Stimulated activated CD4-positive, alpha-beta T cell treated with anti-CD3 and anti-CD28 coated beads, Interleukin-2, amount 100 ng/mL, for 4 hours (primary cell): ENCODE results near the gene GSTO2.
"Not testable (repeated sequence)": the region's sequence is repeated elsewhere in the genome, so short reads cannot be mapped to it uniquely, and the experiment has no call there.

ENCODE experiments used
- DNase-seq: peaks from one replicate; pipeline ENCODE4 v3.0.0-alpha.2; 2020; ENCODE audit warnings: low read depth

GSTO2 gene

DNA sequence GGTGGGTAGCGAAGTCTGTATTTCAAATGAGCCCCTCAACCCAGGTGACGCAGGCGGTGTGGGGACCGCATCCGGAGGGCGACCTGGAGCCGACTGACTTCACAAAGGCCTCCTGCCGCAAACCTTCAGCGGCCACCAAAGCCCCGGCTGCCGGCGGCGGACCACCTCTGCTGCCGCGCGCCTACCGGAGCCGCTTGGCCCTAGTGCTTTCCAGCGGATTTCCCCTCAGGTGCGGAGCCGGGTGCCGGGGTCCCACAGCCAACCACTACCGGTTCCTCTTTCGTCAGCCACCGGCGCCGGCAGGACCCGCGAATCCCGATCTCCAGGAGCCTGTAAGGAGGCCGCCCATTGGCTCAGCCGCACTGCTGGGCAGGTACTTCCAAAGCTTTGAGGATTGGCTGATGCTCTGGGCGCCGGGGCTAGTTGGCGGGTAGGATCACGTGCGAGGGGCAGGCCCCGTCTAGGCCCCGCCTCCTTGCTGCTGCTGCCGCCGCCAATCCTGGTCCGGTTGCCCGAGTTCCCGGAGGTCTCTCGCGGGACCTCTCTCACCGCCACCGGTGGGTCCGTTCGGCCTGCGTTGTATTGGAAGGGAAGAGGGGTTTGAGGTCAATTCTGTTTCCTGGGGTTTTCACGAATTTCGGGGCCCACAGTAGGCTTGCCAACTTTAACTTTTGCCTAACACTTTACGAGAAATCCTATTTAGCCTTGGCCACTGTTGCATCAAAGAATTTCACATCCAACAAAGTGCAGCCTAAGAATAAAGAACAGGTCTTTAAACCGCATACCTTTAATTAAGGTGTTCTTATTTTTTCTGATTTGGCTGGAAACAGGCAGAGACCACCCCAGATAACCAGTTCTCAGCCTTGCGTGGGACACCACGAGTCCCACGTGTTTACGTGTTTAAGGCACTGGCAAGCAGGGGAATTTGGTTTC, at the start of gene GSTO2:
Gene GSTO2, plus strand, starts transcription at position 472 of the 933 bp plus-strand sequence. CDS start 5,732 bp downstream, outside the sequence.
- DNase-seq: peak; percentile 97

DNA sequence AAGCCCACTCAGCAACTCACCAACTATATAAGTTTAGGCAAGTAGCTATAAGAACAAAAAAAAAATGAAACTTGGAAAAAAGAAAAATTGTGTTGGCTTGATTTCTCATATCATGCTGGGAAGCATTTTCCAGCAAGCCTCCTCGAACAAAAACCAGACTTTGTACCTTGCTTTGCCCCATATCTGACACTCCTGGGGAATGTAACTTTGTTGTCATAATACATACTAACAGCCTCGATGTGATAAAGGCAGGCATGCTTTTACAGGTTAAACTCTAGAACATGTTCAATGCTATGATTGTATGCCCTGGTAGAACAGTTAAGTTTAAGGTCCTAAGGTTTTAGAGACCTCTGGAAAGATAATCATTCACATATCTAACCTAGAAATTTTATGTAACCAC, 48.5 kb upstream of the GSTO2 start:
- no peak for DNase-seq

DNA sequence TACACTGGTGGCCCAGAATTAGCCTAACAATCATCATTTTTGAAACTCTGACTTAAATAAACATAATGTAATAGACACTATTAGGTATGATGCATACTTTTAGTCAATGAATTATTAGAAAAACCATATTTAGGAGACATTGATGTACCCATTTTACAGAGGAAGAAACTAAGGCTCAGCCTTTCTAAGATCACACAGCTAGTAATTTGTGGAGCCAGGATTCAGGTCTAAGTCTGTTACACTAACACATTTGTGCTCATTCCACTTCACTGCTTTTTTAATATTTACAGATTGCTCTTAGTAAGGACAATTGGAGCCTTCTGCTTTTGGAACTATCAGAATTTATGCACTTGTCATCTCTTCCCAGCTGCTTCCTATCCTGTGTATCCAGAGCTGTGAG, 45.7 kb upstream of the GSTO2 start:
- no peak for DNase-seq

DNA sequence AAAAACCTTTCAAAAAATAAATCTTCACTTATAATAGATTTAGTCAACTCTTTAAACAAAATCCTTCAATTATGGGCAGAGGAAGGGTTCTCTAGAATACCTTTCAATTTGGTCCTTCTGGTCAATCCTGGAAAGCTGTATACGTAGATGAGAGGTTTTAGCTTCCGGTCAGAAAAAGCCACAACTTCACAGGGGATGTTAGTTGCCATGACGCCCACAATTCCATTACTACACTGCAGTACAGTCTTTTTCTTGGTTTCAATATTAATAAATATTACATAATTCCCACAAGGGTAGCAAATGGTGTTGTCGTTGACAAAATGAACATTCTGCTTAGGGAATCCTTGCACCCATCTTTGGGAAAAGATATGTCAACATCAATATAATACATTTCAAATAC, 38.5 kb upstream of the GSTO2 start:
- no peak for DNase-seq

DNA sequence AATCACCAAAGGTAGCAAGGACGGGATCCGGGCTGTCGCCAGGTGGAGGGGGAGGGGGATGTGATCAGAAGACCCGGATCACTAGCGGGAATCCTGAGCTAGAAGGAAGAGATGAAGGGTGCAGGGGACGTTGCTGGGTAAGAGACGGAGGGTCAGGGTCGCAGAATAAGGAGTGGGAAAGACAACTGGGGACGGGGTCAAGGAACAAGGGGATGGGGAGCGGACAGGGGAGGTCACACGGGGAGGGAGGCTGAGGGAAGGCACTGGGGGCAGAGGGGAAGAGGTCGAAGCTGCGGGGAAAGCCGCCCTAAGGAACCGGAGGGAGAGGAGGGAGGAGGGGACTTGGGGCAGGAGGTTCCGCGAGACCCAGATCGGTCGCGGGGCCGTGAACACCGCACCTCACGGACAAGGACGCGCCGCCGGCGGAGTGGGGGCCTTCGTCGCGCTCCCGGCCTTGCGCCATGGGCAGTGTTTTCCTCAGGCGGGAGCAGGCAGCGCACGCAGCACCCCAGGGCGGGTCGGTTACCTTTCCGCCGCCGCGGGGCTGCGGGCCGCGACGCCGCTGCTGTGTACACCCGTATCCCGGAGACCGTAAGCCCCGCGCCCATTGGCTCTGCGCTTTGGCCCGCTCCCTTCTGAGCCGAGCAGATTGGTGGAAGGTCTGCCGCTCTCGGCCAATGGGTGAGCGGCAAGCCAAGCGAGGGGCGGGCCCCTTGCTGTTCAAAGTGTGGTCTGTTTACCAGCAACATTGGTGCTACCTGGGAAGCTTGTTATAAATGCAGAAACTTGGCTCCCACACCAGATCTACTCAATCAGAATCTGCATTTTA, 37.0 kb upstream of the GSTO2 start, which contains the start of gene CFAP43:
Gene CFAP43, minus strand, starts transcription at position 581 of the 829 bp plus-strand sequence. Its CDS starts 118 bp downstream, at position 463.
- DNase-seq: peak; percentile 97

DNA sequence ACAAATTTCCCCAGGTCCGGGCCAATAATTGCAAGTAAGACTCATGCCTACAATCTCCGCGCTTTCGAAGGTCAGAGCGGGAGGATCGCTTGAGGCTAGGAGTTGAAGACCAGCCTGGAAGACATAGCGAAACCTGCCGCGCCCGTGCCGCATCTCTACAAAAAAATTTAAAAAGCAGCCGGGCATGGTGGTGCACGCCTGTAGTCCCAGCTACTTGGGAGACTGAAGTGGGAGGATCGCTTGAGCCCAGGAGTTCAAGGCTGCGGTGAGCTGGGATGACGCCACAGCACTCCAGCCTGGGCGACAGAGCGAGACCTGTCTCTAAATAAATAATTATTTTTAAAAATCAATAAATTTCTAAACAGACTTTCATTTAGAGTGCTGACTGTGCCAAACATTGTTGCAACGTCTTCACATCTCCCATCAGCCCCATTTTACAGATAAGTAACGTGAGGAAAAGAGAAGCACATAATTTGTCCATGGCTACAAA, 36.3 kb upstream of the GSTO2 start:
- no peak for DNase-seq

DNA sequence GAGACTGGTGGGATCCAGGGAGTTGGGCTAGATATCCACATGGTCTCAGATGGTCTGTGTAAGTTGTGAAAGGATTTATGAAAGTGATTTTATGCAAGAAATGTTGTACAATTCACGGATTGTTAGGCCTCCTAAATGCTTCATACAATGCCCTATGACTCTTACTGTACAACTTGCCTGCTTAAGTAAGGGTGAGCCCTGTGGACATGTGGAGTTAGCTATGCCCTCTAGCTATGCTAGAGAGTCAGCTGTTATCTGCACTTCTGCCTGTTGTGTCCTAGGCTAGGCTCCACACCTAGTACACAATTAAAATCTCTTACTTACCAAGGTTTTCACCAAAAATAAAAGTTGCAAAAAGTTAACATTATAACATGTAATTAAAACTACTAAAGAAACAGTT, 35.2 kb upstream of the GSTO2 start:
- no peak for DNase-seq

DNA sequence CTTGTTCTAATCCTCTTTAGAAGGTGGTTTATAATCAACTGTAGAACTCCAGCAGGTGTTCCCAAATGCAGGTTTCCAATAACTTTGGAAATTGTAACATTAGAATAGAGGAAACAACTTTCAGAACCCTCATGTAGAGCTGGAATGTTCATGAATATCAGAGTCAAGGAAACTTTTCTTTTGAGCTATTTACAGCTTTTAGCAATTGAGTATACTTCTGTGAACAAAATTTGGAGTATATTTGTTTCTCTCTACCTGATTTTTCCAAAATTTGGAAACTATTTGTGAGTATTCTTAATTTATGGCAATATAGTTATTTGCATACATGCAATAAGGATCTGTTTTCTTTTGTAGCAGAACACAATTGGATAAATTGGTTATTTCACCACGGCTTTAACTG, 34.0 kb upstream of the GSTO2 start:
- DNase-seq: no peak

DNA sequence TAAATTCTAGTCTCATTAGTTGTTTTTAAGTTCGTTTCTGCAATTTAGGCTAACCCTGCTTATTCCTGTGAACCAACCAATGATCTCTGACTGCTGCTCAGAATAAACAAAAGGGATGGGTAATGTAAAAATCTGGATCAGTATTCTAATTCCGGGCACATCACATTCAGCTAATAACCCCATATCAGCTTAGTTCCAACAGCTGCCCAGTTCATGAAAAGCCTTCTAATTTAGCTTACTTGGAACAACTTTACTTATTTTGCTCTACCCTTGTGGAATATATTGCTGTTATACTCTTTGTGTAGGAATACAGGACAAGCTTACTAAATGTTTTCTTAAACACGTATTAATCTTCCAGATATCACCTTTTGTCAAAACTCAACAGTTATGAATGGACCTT, 33.2 kb upstream of the GSTO2 start:
- DNase-seq: no peak

DNA sequence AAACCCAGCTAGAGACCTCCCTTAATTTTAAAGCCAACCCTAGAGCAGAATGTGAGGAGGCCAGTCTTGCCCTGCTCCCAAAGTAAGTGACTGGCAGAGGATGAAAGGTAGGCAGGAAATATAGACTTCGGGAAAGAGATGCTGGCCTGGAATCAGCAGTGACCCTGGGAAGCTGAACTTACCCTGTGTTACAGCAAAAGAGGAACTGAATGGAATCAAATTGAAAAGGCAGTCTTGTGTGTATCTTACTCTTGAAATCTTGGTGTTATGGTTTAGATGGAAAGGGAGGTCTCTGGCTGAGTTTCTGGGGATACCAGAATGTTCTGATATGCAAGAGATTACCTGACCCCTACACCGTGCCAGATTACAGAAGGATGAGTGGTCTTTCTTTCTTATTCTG, 28.9 kb upstream of the GSTO2 start:
- no peak for DNase-seq

DNA sequence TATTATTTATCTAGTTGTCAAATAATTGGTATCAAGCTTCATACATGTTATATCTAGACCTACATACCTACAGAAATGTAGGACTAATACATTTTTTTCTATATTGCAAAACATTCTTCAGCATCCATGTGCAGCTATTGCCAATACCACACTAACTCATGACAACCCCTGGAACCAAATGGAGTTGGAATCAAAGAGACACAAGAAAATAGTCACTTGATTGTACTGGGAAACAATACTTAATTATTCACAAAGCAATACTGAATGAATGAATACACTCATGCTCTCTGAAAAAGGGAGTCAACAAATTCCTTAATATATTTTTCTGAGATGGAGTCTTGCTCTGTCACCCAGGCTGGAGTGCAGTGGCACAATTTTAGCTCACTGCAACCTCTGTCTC, 26.4 kb upstream of the GSTO2 start:
- DNase-seq: no peak

DNA sequence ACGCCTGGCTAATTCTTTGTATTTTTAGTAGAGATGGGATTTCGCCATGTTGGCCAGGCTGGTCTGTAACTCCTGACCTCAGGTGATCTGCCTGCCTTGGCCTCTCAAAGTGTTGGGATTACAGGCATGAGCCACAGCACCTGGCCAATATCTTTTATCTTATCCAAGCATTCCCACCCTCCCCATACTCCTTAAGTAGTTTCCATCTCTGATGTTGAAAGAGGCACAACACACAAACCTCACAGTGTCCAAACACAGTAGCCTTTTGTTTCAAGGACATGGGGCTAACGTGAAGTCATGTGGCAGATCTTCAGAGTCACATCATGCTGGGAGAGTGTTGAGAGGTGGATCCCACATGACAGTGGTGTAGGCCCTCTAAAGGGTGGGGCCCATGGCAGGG, 26.0 kb upstream of the GSTO2 start:
- not testable (repeated sequence) for DNase-seq

DNA sequence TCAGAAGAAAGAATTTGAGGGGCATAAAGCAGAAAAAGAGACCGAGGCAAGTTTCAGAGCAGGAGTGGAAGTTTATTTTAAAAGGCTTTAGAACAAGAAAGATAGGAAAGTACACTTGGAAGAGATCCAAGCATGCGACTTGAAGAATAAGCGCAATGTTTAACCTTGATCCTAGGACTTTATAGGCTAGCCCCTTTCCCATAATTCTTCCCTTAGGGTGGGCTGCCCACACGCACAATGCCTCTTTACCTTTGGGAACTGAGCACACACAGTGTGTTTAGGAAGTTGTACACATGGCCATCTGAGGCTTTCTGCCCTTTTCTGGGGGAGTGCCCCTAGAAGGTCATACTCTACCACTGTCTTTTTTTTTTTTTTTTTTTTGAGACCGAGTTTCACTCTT, 25.5 kb upstream of the GSTO2 start:
- no peak for DNase-seq

DNA sequence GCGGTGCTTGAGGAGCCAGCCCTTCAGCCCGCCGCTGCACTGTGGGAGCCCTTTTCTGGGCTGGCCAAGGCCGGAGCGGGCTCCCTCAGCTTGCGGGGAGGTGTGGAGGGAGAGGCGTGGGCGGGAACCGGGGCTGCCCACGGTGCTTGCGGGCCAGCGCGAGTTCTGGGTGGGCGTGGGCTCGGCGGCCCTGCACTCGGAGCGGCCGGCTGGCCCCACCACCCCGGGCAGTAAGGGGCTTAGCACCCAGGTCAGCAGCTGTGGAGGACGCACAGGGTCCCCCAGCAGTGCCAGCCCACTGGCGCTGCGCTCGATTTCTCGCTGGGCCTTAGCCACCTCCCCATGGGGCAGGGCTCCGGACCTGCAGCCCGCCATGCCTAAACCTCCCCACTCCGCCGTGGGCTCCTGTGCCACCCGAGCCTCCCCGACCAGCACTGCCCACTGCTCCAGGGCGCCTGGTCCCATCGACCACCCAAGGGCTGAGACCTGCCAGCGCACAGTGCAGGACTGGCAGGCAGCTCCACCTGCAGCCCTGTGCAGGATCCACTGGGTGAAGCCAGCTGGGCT, 23.8 kb upstream of the GSTO2 start:
- DNase-seq: no peak

DNA sequence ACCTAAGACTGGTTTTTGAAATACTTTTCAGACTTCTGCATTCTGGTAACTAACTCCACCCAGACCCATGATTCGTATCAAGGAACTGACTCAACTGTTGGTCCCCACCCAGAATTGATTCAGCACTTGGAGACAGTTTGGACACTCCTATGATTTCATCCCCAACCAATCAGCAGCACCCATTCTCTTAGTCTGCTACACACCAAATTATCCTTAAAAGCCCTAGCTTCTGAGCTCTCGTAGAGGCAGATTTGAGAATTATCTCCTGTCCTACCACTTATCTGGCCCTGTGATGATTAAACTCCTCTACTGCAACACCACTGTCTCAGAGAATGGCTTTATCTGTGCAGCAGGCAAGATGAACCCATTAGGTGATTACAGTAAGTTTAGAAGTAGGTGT, 22.0 kb upstream of the GSTO2 start:
- DNase-seq: no peak

DNA sequence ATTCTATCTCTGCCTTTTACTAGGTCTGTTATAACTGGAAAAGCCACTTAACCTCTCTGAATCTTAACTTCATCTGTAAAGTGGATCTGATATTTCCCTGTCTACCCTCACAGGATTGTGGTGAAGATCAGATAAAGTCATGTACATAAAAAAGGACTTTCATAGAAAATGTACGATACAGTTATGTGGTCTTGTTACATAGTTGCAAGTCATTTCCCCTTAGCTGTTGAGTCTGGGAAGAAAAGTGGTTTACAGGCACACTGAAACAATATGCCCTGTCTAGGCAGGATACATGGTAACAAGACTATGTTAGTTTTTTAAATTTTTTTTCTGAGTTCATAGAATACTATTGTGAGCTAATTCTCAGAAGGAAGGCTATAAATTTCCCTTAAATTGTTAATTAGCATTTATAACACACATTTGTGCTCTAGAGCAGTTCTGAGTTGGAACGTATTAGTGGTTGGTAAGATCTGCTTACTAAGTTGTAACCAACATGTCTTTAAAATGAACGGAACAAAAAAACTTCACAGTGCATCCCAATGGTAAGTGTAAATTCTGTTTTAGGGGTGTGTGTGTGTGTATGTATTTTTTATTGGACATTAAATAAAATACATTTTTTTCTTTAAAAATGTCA, 21.4 kb upstream of the GSTO2 start:
- DNase-seq: no peak

DNA sequence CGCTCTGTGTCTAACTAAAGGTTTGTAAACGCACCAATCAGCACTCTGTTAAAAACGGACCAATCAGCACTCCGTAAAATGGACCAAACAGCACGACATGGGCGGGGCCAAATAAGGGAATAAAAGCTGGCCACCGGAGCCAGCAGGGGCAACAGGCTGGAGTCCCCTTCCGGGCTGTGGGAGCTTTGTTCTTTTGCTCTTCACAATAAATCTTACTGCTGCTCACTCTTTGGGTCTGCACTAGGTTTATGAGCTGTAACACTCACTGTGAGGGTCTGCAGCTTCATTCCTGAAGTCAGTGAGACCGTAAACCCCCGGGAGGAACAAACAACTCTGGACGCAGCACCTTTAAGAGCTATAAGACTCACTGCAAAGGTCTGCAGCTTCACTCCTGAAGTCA, 20.1 kb upstream of the GSTO2 start:
- DNase-seq: not testable (repeated sequence)

DNA sequence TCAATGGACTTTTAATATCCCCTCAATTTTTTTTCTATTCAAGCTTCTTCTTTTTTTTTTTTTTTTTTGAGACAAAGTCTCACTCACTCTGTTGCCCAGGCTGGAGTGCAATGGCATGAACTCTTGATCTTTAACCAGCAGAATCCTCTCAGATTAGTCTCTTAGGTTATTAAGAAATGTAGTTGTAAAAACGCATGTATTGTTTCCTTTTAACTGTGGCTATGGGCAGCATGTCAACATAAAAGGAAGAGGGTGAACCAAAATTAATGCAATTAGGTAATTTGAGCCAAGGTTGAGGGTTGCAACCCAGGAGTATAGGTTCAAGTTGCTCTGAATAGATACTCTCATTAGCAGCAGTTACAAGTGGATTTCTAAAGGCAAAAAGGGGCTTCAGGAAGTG, 18.6 kb upstream of the GSTO2 start:
- DNase-seq: no peak

DNA sequence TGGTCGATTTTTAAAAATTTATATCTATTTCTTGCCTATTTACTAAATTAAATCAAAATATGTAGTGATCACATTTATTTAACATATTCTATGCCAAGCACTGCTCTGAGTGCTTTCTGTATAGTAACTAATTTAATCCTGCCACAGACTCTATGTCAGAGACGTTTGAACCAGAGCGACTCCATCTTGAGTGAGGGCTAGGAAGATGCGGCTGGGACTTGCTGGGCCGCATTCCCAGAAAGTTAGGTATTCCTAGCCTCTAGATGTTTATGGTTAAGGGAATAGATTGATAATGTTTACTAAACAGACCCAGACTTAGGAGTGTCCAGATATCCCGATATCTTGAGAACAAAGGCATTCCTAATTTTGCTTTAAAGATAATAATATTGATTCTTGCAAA, 17.5 kb upstream of the GSTO2 start:
- DNase-seq: no peak

DNA sequence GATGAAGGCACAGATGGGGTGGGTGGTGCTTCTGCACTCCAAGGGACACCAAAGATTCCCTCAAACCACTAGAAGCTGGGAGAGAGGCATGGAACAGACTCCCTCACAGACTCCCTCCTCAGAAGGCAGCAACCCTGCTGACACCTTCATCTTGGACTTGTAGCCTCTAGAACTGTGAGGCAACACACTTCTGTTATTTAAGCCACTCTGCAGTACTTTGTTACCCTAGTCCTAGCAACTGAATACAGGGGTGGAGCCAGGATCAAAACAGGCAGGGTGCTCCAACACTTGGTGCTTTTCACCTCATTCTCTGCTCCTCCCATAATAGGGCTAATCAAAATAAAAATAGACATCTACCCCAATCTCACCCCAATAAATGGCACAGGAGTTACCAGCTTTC, 16.6 kb upstream of the GSTO2 start:
- no peak for DNase-seq

DNA sequence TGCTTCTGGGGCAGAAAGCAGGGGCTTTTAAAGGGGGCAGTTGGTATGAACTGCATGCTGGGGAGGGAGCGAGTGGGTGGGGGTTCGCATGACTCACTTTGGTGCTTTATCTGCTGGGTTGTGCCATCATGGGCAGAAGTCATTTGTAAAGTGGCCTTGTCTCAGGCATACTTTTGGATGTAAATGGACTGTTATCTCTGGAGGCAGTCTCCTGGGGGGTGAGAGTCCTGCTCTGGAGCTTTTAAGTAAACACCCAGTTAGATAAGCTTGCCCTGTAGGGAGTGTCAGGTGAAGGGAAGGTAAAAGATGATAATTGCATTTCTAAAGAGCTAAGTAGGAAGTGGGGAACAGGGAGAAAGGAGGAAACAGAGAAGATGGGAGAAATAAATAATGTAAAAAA, 15.9 kb upstream of the GSTO2 start:
- DNase-seq: no peak
